ENCODE results near the gene SPN.
A peak's percentile ranks its signal among the peaks of the same experiment; 100 is the strongest.

Gene SPN

GRCh38 chr16:29710227-29711219 is 47.5 kb downstream of the SPN start:
- TF ChIP-seq CTCF (IDR thresholded peaks at IDR 0.05; ENCODE audit: low read depth, low read length, missing control alignments), result peak; percentile 66
- no peak overlapping the region for H3K4me3 ChIP-seq (ENCODE audit: low read depth, low read length)
- DNase-seq (ENCODE audit: low read depth), result no peak

GRCh38 chr16:29712809-29713208 is 49.8 kb downstream of the SPN start:
- H3K4me3 ChIP-seq (ENCODE audit: low read depth, low read length), result no peak overlapping the region
- TF ChIP-seq CTCF (IDR thresholded peaks at IDR 0.05; ENCODE audit: low read depth, low read length, missing control alignments), result no peak
- DNase-seq (ENCODE audit: low read depth), result no peak

GRCh38 chr16:29714396-29714795 is 51.3 kb downstream of the SPN start:
- TF ChIP-seq CTCF (IDR thresholded peaks at IDR 0.05; ENCODE audit: low read depth, low read length, missing control alignments), result no peak
- H3K4me3 ChIP-seq (ENCODE audit: low read depth, low read length), result no peak overlapping the region
- no peak for DNase-seq (ENCODE audit: low read depth)

GRCh38 chr16:29714972-29715371 is 51.9 kb downstream of the SPN start:
- no peak for DNase-seq (ENCODE audit: low read depth)
- H3K4me3 ChIP-seq (ENCODE audit: low read depth, low read length), result no peak overlapping the region
- TF ChIP-seq CTCF (IDR thresholded peaks at IDR 0.05; ENCODE audit: low read depth, low read length, missing control alignments), result no peak

- H3K4me3 ChIP-seq (ENCODE audit: low read depth, low read length), result no peak overlapping the region
- TF ChIP-seq CTCF (IDR thresholded peaks at IDR 0.05; ENCODE audit: low read depth, low read length, missing control alignments), result no peak
- no peak for DNase-seq (ENCODE audit: low read depth)
Measured at GRCh38 chr16:29717113-29717512, 54.1 kb downstream of the SPN start.

- no peak for DNase-seq (ENCODE audit: low read depth)
- H3K4me3 ChIP-seq (ENCODE audit: low read depth, low read length), result no peak overlapping the region
- TF ChIP-seq CTCF (IDR thresholded peaks at IDR 0.05; ENCODE audit: low read depth, low read length, missing control alignments), result no peak
Measured at GRCh38 chr16:29719063-29719462, 56.0 kb downstream of the SPN start.

Measured in GM12864 (cell line).